ENCODE results near the gene MVP.

DNA sequence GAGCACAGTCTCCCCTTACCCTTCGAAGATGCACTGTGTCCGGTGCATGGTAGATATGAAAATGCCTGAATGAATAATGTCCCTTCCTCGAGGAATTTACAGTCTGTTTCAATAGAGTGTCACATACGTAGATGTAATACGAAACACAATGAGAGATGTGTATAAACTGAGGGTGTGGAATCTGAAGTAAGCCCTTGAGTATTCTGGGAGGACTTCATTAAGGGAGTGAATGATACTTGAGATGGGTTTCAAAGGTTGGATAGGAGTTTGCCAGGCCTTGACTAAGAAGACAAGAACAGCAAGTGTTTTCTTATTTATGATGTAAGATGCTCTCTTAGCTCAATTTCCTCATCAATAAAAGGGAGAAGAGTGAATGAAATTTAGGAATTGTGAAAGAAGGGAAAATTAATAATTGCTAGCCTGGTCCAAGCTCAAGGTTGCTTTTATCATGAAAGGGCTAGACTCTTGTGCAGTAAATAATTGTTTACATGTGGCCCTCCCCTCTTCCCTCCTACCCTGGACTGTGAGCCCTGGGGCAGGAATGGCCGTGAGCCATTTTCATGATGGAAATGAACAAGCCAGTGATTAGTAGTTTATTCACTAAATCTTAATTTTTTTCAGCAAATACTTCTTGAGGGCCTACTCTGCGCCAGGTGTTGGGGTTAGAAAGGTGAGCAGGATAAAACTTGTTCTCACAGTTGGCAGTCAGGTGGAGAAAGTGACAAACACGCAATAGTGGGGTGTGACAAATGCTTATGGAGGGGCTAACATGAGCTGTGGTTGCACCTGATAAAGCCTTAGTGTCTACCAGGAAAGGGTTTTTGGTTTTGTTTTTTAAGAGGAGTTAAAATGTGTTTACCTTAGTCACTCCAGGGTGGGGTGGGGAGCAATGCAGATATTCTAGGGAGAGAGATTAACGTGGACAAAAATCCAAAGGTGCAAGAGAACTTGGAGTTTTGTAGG lies 28.1 kb upstream of the MVP start:
- TF ChIP-seq, protein P1, sequence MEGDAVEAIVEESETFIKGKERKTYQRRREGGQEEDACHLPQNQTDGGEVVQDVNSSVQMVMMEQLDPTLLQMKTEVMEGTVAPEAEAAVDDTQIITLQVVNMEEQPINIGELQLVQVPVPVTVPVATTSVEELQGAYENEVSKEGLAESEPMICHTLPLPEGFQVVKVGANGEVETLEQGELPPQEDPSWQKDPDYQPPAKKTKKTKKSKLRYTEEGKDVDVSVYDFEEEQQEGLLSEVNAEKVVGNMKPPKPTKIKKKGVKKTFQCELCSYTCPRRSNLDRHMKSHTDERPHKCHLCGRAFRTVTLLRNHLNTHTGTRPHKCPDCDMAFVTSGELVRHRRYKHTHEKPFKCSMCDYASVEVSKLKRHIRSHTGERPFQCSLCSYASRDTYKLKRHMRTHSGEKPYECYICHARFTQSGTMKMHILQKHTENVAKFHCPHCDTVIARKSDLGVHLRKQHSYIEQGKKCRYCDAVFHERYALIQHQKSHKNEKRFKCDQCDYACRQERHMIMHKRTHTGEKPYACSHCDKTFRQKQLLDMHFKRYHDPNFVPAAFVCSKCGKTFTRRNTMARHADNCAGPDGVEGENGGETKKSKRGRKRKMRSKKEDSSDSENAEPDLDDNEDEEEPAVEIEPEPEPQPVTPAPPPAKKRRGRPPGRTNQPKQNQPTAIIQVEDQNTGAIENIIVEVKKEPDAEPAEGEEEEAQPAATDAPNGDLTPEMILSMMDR (IDR thresholded peaks at IDR 0.05) = no peak
- TF ChIP-seq POLR2A (IDR thresholded peaks at IDR 0.05) = no peak
